Measurements from ENCODE around the gene GGCX.
"Not testable (repeated sequence)": the region's sequence is repeated elsewhere in the genome, so short reads cannot be mapped to it uniquely, and the experiment has no call there.

The GGCX gene

GRCh38 chr2:85593023-85593422 lies 31.7 kb upstream of the GGCX start:
- DNase-seq: no peak

GRCh38 chr2:85592299-85592698 lies 31.0 kb upstream of the GGCX start:
- not testable (repeated sequence) for DNase-seq

- no peak for DNase-seq
These were observed 30.3 kb upstream of the GGCX start for GRCh38 chr2:85591563-85591962.

- no peak for DNase-seq
These were observed 29.7 kb upstream of the GGCX start for GRCh38 chr2:85590950-85591349.

GRCh38 chr2:85589982-85590791 lies 28.9 kb upstream of the GGCX start:
- no peak for DNase-seq

DNA sequence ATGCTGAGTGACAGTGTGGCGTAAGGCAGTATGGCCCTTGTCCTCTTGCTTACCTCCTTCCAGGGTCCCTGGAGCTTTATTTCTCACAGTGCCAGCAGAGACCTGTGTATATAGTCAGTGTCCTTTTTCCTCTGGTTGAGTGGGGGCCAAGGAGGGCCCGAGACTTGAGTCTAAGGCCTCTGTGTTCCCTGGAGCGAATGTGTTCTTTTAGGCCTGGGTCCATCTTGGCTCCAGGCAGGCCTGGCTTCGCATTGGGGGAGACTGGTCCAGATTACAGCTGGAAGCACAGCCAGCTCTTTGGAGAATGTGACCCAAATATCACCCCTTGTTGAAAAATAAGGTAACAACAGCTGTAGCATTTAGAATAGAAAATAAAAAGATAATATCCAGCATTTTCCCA lies 27.9 kb upstream of the GGCX start:
- no peak for DNase-seq

DNA sequence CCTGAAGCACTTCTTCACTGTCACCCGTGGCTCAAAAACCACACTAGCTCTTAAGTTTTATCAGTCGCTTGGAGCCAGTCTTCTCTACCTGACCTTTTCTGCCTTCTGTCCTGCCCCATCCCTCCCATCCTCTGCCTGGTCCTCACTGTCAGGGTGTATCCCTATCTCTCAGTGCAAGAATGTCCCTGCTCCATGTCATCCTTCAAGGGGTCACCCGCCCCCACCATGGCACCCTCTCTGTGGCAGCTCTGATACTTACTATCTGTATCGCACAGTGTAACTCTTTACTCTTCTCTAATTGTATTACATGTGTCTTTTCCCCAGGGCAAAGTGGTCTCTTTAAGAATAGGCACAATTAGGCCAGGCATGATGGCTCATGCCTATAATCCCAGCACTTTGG lies 27.4 kb upstream of the GGCX start:
- no peak for DNase-seq

- no peak for DNase-seq
These were observed 26.9 kb upstream of the GGCX start for GRCh38 chr2:85588236-85588635.

- DNase-seq: no peak
These were observed 24.4 kb upstream of the GGCX start for GRCh38 chr2:85585781-85586105.

DNA sequence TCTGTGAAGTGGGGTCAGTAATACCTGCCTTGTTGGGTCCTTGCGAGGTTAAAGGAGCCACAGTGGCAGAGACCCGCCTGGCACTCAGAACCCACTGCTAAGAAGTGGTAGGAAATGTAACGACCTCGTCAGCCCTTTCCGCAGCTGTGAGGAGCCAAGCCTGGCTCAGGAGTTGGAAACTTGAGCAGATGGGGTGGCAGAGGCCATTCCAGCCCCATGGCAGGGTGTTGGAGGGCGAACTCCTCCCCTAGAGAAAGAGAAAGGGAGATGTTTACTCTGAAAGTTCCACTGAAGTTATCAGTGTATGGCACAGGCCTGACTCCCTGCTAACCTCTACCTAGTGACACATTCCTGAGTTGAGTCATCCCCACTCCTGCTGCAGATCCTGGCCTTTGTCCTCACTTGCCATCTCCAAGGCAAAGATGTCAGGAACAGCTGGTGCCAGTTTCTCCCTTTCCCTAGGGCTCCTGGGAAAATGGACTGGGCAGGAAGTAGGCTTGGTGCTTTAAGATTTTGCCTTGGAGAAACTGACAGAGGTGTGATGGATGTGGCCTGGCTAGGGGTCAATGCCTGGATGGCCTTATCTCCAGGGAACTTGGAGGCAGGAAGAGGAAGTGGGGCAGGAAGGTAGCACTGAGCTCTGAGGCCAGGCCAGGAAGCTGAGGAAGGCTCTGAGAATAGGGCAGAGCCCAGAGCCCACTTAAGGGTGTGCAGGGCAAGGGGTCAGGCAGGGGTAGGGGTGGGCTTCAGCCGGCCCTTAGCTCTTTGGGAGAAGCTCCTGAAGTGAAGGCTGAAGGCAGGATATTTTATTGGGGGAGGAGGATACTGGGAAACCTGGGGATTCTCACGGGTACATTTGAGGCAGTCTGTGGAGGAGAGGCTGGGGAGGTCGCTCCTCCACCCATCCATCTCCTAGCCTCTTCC lies 23.8 kb upstream of the GGCX start:
- peak; percentile 50 for DNase-seq

DNA sequence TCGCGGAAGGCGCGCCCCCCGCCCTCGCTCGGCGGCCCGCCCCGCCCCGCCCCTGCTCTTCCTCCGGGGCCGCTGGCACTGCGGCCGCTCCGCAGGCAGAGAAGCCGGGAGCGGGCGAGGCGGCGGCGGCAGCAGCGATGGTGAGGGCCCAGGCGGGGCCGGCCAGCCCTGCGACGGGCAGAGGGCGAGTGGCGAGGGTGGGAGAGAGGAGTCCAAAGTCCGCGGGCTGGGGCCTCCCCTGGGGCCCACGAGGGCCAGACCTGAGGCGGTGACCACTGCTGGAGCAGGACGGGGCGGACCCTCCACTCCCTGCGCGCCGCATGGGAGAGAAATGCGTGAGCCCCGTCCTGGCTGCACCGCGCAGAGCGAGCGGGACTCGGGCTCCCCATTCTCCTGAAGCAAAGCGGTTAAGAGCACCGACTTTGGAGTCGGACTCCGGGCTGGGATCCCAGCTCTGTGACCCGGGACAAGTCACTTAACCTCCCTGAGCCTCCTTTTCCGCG lies 23.1 kb upstream of the GGCX start, which contains the start of gene VAMP5:
Gene VAMP5, plus strand, starts transcription at position 78 of the 503 bp plus-strand sequence. Its CDS starts 60 bp downstream, at position 138.
- no peak for DNase-seq

- peak; percentile 47 for DNase-seq
These were observed 22.5 kb upstream of the GGCX start for GRCh38 chr2:85583667-85584353.

- no peak for DNase-seq
These were observed 21.2 kb upstream of the GGCX start for GRCh38 chr2:85582492-85582891.

DNA sequence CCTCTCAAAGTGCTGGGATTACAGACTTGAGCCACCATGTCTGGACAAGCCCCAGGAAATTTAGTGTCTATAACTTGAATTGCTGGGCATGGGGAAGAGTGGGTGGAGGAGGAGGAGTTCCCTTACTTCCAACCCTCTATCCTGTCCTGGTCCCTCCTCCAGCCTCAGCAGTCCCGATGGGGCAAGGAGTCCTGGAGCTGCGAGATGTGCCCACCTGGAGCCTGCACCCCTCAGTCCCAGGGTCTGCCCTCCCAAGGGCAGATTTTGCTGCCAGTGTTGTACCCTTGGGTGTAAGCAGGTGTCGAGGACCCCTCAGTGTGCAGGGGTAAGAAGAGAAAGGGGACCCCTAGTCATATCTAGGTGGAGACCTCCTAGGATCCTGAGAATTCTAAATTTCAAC lies 18.9 kb upstream of the GGCX start:
- no peak for DNase-seq

- no peak for DNase-seq
These were observed 18.1 kb upstream of the GGCX start for GRCh38 chr2:85579266-85579935.

GRCh38 chr2:85578243-85579180 lies 17.2 kb upstream of the GGCX start:
- no peak for DNase-seq

DNA sequence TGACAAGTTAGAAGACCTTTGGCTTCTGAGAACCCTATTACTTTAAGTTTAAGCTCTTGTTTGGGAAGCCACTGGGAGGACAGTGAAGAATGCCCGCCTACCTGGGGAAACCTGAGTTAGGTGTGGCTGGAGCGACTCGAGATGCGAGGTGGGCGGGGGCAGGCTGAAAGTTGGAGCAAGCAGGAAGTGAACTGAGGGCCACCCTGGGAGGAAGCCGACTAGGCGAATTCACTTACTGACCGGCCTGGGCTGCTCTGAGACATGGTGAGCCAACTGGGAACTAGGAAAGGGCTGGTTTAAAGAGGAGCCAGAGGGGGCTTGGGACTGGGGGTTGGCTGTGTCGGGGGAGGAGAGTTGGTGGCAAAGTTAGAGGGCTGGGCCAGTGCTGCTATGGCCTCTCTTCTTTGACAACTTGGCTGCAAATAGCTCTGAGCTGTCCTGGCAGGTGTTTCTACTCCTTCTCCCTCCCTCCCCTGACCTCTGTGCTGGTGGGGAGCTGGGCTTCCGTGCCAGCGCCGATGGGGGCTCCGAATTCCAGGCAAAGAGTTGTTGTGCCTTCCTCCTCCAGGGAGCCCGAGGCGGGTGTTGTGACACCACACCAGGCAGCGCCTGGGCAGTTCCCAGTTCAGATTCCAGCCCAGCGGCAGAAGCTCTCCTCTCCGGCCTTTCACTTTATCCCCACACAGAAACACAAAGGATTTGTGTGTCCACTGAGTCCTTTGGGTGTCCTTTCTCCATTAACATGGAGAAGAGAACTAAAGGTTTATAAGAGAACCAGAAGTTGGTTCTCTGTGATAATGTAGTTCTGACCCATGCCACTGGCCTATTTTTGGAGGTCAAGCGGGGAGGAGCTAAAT lies 16.3 kb upstream of the GGCX start, which contains the start of gene VAMP8:
Gene VAMP8, plus strand, starts transcription at position 201 of the 857 bp plus-strand sequence. Its CDS starts 61 bp downstream, at position 262.
- peak; percentile 71 for DNase-seq

- no peak for DNase-seq
These were observed 15.7 kb upstream of the GGCX start for GRCh38 chr2:85577063-85577385.

GRCh38 chr2:85575739-85576138 lies 14.4 kb upstream of the GGCX start:
- DNase-seq: no peak

GRCh38 chr2:85566265-85566664 lies 5.0 kb upstream of the GGCX start:
- no peak for DNase-seq

All from activated CD4-positive, alpha-beta T cell treated with anti-CD3 and anti-CD28 coated beads, Interleukin-2, Interleukin-6, amounts not matched to agents 100 ng/mL and 50 ng/mL, durations not matched to agents 16 hours and 8 hours (primary cell).